ENCODE data around the gene CASP2. TPM values are rescaled to one million over a fixed set of nuclear protein-coding genes. Genes with fewer than 3 reads are reported as not detected.

Gene CASP2
- total RNA-seq, 1 experiment from 2014 or later = 64.1 TPM

- ChIA-PET RAD21 (ENCODE audit: low non-redundant PET in 1 of 2, low total read pairs in 2 of 2, uncharacterized antibody in 2 of 2, unreplicated experiment in 2 of 2) (no interaction called here), POLR2A (no interaction called here), CTCF (no interaction called here)
- TF ChIP-seq EGR1 (IDR thresholded peaks at IDR 0.05; ENCODE audit: low read depth) (no peak), YY1 (IDR thresholded peaks at IDR 0.05; ENCODE audit: extremely low read depth, insufficient replicate concordance, low read depth, low read length) (no peak), REST (IDR thresholded peaks at IDR 0.05; ENCODE audit: low read depth) (no peak), SRF (IDR thresholded peaks at IDR 0.05; ENCODE audit: low read depth) (no peak), ELF1 (IDR thresholded peaks at IDR 0.05; ENCODE audit: borderline replicate concordance, low read depth) (no peak), TCF7L2 (IDR thresholded peaks at IDR 0.05; ENCODE audit: borderline replicate concordance, extremely low read depth, insufficient read depth, insufficient read length) (no peak), JUND (IDR thresholded peaks at IDR 0.05) (no peak)
- Histone ChIP-seq H3K27me3 (ENCODE audit: insufficient read depth, low read length) (no peaks in the 10 kb centered on the region), H3K4me3 (replicated peaks in 1 of 2; ENCODE audit: low read depth in 1 of 2, low read length in 2 of 2) (no peak overlapping the region), H3K27ac (ENCODE audit: low read depth, low read length) (no peak overlapping the region), H3K4me2 (ENCODE audit: low read length) (no peak overlapping the region), H3K79me2 (ENCODE audit: insufficient read depth, low read length) (no peaks in the 10 kb centered on the region), H3K36me3 (ENCODE audit: control insufficient read depth in 1 of 2, insufficient read depth in 2 of 2, low read length in 2 of 2) (no peaks in the 10 kb centered on the region), H3K4me1 (ENCODE audit: control insufficient read depth in 1 of 2, insufficient read depth in 2 of 2, low read length in 2 of 2) (no peaks in the 10 kb centered on the region), H3K9me3 (ENCODE audit: control insufficient read depth in 1 of 2, insufficient read depth in 1 of 2, low read depth in 1 of 2, low read length in 2 of 2) (no peaks in the 10 kb centered on the region), H3K9ac (ENCODE audit: low read length) (no peak overlapping the region), H2AFZ (ENCODE audit: low read depth, low read length, poor library complexity, severe bottlenecking) (no peak overlapping the region), H3K9me2 (ENCODE audit: insufficient read depth) (no peaks in the 10 kb centered on the region), H4K20me1 (ENCODE audit: insufficient read depth) (no peaks in the 10 kb centered on the region)
- DNase-seq (ENCODE audit: low read depth, low spot score) = no peak
- intact Hi-C loops (cut with micrococcal nuclease) = loop anchor here (2.0 kb wide), 2 partner anchors 52 to 88 kb away; partner anchors contain the start of gene EPHA1
- no TSS peak for BruUV-seq (replicated peaks)
- no peak for ATAC-seq
Measured at GRCh38 chr7:143320620-143321019, 32.5 kb downstream of the CASP2 start.

All from HCT116 (cell line).